Measurements from ENCODE around the gene IGF1R.

GRCh38 chr15:98888820-98889479, 240.6 kb downstream of the IGF1R start:
- TF ChIP-seq CTCF (IDR thresholded peaks at IDR 0.05) (no peak), POLR2A (IDR thresholded peaks at IDR 0.05) (no peak), POLR2AphosphoS5 (IDR thresholded peaks at IDR 0.05) (no peak), EP300 (IDR thresholded peaks at IDR 0.05; ENCODE audit: low read depth) (no peak)

Measured in transverse colon (tissue), 4 donors.